GM12865 (cell line): ENCODE data around the gene TJP3.

Experiments
- DNase-seq: peaks from one replicate; pipeline ENCODE4 v3.0.0; 2010; ENCODE audit warnings: low read depth
- H3K4me3 ChIP-seq: 2 replicates; pipeline ENCODE4 v1.5.1; 2011; ENCODE audit warnings: mild to moderate bottlenecking, low read depth, low read length, control low read depth
- CTCF ChIP-seq: IDR thresholded peaks from 2 replicates; pipeline ENCODE4 v1.5.1; 2011; ENCODE audit warnings: low read length, control low read depth, low read depth, inconsistent platforms; ENCODE audit not compliant: insufficient read depth; ENCODE audit errors: missing control alignments

The TJP3 gene

DNA sequence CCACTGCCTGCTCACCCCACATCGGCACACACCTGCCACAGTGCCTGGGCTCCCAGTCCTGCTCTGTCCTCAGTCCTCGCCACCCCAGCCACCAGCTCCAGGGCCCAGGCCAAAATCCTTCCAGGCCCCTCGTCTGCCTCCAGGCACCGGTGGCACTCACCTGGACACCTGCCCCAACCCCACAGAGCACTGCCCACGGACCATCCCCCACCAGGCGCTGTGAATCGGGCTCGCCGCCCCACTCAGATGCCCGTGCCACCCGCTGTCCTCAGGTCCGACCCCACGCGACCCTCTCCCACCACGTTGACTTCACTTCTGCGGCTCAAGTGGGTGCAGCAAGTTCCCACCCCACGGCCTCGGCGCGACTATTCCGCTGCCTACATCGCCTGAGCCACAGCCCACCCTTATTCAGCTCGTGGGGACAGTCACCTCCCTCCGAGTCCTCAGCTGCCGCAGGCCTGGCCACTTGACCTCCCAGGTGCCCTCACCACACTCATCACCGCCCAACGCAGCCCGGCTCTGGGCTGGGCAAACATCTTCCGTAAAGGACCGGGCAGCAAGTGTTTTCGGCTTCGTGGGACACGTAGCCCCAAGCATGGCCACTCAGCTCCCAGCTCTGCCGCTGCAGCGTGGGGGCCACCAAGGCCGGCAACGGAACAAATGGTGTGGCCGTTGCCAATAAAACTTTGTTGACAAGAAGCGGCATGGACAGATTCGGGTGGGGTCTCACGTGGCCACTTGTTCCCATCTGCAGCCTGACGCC is 13.6 kb upstream of the TJP3 start:
- DNase-seq = no peak
- no peak for TF ChIP-seq CTCF
- no peak overlapping the region for H3K4me3 ChIP-seq

- TF ChIP-seq CTCF = no peak
- DNase-seq = no peak
- no peak overlapping the region for H3K4me3 ChIP-seq
Measured at GRCh38 chr19:3695124-3695733, 13.0 kb upstream of the TJP3 start.

DNA sequence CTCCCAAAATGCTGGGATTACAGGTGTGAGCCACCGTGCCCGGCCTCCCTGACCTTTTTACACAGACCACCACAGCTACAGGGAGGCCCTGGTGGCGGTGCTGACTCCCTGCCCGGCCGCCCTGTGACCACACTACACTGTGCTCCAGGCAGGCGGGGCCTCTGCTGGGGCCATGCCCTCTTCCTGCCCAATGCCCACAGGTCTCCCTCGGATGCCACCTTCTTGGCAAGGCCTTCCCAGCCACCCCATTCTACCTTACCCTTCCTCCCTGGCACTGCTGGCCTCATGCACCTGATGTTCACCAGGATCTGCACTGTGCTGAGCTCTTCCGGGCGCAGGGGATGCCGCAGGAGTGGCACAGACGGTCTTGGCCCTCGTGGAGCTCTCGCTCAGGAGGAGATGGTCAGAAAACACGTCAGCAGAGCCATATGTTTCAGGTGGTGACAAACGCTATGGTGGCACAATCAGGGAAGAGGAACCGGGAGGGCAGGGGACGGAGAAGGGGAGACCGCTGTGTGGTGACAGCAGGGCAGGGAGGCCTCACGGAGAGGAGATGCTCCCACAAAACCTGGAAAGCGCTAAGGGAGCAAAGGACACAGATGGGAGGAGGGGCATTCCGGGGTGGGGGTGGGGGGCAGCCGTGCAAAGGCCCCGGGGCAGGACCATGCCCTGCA is 12.1 kb upstream of the TJP3 start:
- TF ChIP-seq CTCF = no peak
- H3K4me3 ChIP-seq = no peak overlapping the region
- DNase-seq = no peak

GRCh38 chr19:3696660-3696995 is 11.6 kb upstream of the TJP3 start:
- no peak overlapping the region for H3K4me3 ChIP-seq

GRCh38 chr19:3697094-3697493 is 11.1 kb upstream of the TJP3 start:
- no peak for DNase-seq
- H3K4me3 ChIP-seq = no peak overlapping the region
- no peak for TF ChIP-seq CTCF

More at GRCh38 chr19:3696660-3696995, 11.6 kb upstream of the TJP3 start:
- TF ChIP-seq CTCF = no peak
- DNase-seq = no peak

- no peak for DNase-seq
- no peak for TF ChIP-seq CTCF
- peak overlapping the region; percentile 14; the same call in 1 of the 2 replicates for H3K4me3 ChIP-seq
Measured at GRCh38 chr19:3697671-3698385, 10.4 kb upstream of the TJP3 start.
